GM19452 (cell line): ENCODE data around the gene SLC46A2.

Source experiments
- ATAC-seq: cut with Tn5 transposase; IDR thresholded peaks from one replicate; pipeline ENCODE4 v1.9.1; 2021; ENCODE audit not compliant: unreplicated experiment

The SLC46A2 gene

GRCh38 chr9:112886351-112886750 lies 4.3 kb downstream of the SLC46A2 start:
- no peak for ATAC-seq

GRCh38 chr9:112885324-112885723 lies 5.4 kb downstream of the SLC46A2 start:
- ATAC-seq, result no peak

- no peak for ATAC-seq
Observed at GRCh38 chr9:112884721-112885120, 6.0 kb downstream of the SLC46A2 start.

- no peak for ATAC-seq
Observed at GRCh38 chr9:112884101-112884500, 6.6 kb downstream of the SLC46A2 start.

GRCh38 chr9:112881331-112881730 lies 9.3 kb downstream of the SLC46A2 start:
- no peak for ATAC-seq

GRCh38 chr9:112880650-112881049 lies 10.0 kb downstream of the SLC46A2 start:
- ATAC-seq, result no peak

- no peak for ATAC-seq
Observed at GRCh38 chr9:112878752-112879151, 11.9 kb downstream of the SLC46A2 start.

- ATAC-seq, result no peak
Observed at GRCh38 chr9:112873773-112874405, 16.8 kb downstream of the SLC46A2 start.

- no peak for ATAC-seq
Observed at GRCh38 chr9:112872019-112872418, 18.7 kb downstream of the SLC46A2 start.

- no peak for ATAC-seq
Observed at GRCh38 chr9:112870556-112870955, 20.1 kb downstream of the SLC46A2 start.

- ATAC-seq, result no peak
Observed at GRCh38 chr9:112869917-112870316, 20.8 kb downstream of the SLC46A2 start.

- no peak for ATAC-seq
Observed at GRCh38 chr9:112869041-112869529, 21.6 kb downstream of the SLC46A2 start.

- no peak for ATAC-seq
Observed at GRCh38 chr9:112868461-112868860, 22.2 kb downstream of the SLC46A2 start.

GRCh38 chr9:112867275-112867991 lies 23.2 kb downstream of the SLC46A2 start:
- no peak for ATAC-seq

GRCh38 chr9:112866662-112867274 lies 23.9 kb downstream of the SLC46A2 start:
- ATAC-seq, result no peak

GRCh38 chr9:112864982-112865381 lies 25.7 kb downstream of the SLC46A2 start:
- ATAC-seq, result no peak

- ATAC-seq, result no peak
Observed at GRCh38 chr9:112864403-112864802, 26.3 kb downstream of the SLC46A2 start.

GRCh38 chr9:112863746-112864145 lies 26.9 kb downstream of the SLC46A2 start:
- no peak for ATAC-seq

GRCh38 chr9:112863214-112863613 lies 27.5 kb downstream of the SLC46A2 start:
- no peak for ATAC-seq

- ATAC-seq, result no peak
Observed at GRCh38 chr9:112861638-112862555, 28.8 kb downstream of the SLC46A2 start.

GRCh38 chr9:112861155-112861554 lies 29.5 kb downstream of the SLC46A2 start:
- ATAC-seq, result no peak
